HEK293 (cell line): ENCODE data around the gene PLEKHG5.
A peak's percentile ranks its signal among the peaks of the same experiment; 100 is the strongest.

ENCODE experiments used
- KLF16 ChIP-seq: fragments of 450-650 bp; formaldehyde crosslinking; IDR thresholded peaks from 2 replicates; pipeline ENCODE4 v1.5.1; 2017; ENCODE audit warnings: missing biosample characterization, missing genetic modification characterization
- KLF17 ChIP-seq: fragments of 450-650 bp; formaldehyde crosslinking; IDR thresholded peaks from 2 replicates; pipeline ENCODE4 v1.5.1; 2016; ENCODE audit warnings: missing biosample characterization, missing genetic modification characterization
- PRDM4 ChIP-seq: fragments of 450-650 bp; formaldehyde crosslinking; IDR thresholded peaks from 2 replicates; pipeline ENCODE4 v1.5.1; 2017; ENCODE audit warnings: missing biosample characterization, missing genetic modification characterization
- REST ChIP-seq: fragments of 450-650 bp; formaldehyde crosslinking; IDR thresholded peaks from 2 replicates; pipeline ENCODE4 v1.5.1; 2016; ENCODE audit warnings: missing biosample characterization, missing genetic modification characterization
- TRIM28 ChIP-seq: IDR thresholded peaks from 2 replicates; pipeline ENCODE4 v1.6.1; 2011; ENCODE audit warnings: low read length, control low read depth, borderline replicate concordance
- ZBTB49 ChIP-seq: fragments of 450-650 bp; formaldehyde crosslinking; IDR thresholded peaks from 2 replicates; pipeline ENCODE4 v1.5.1; 2016; ENCODE audit warnings: missing biosample characterization, missing genetic modification characterization, low read depth
- ZBTB7A ChIP-seq: fragments of 450-650 bp; formaldehyde crosslinking; IDR thresholded peaks from 2 replicates; pipeline ENCODE4 v1.5.1; 2016; ENCODE audit warnings: low read depth, missing biosample characterization, missing genetic modification characterization
- ZFP3 ChIP-seq: fragments of 450-650 bp; formaldehyde crosslinking; IDR thresholded peaks from 2 replicates; pipeline ENCODE4 v1.5.1; 2016; ENCODE audit warnings: low read depth, missing biosample characterization, missing genetic modification characterization
- ZNF133 ChIP-seq: fragments of 450-650 bp; formaldehyde crosslinking; IDR thresholded peaks from 2 replicates; pipeline ENCODE4 v1.5.1; 2016; ENCODE audit warnings: missing biosample characterization, missing genetic modification characterization
- ZNF146 ChIP-seq: fragments of 450-650 bp; formaldehyde crosslinking; IDR thresholded peaks from 2 replicates; pipeline ENCODE4 v1.5.1; 2016; ENCODE audit warnings: missing biosample characterization, missing genetic modification characterization
- ZNF18 ChIP-seq: fragments of 450-650 bp; formaldehyde crosslinking; IDR thresholded peaks from 2 replicates; pipeline ENCODE4 v1.5.1; 2016; ENCODE audit warnings: missing biosample characterization, missing genetic modification characterization
- ZNF2 ChIP-seq: fragments of 450-650 bp; formaldehyde crosslinking; IDR thresholded peaks from 2 replicates; pipeline ENCODE4 v1.5.1; 2016; ENCODE audit warnings: missing biosample characterization, missing genetic modification characterization
- ZNF202 ChIP-seq: fragments of 450-650 bp; formaldehyde crosslinking; IDR thresholded peaks from 2 replicates; pipeline ENCODE4 v1.5.1; 2016; ENCODE audit warnings: missing biosample characterization, missing genetic modification characterization, borderline replicate concordance
- ZNF274 ChIP-seq, 2 experiments: fragments of 200-500 bp in 1 of 2; fragments of 450-650 bp in 1 of 2; sonication (Bioruptor generic) in 1 of 2; formaldehyde crosslinking in 1 of 2; IDR thresholded peaks; 2 replicates each; pipeline versions ENCODE4 v1.5.1 to v1.6.1; 2014 to 2016; ENCODE audit warnings: borderline replicate concordance in 1 of 2, inconsistent platforms in 1 of 2, low read length in 1 of 2, missing biosample characterization in 1 of 2, missing genetic modification characterization in 1 of 2
- ZNF354C ChIP-seq: fragments of 450-650 bp; formaldehyde crosslinking; IDR thresholded peaks from 2 replicates; pipeline ENCODE4 v1.5.1; 2016; ENCODE audit warnings: missing biosample characterization, missing genetic modification characterization, low read depth, borderline replicate concordance
- ZNF391 ChIP-seq: fragments of 450-650 bp; formaldehyde crosslinking; IDR thresholded peaks from 2 replicates; pipeline ENCODE4 v1.5.1; 2016; ENCODE audit warnings: low read depth, missing biosample characterization, missing genetic modification characterization, borderline replicate concordance
- ZNF449 ChIP-seq: fragments of 450-650 bp; formaldehyde crosslinking; IDR thresholded peaks from 2 replicates; pipeline ENCODE4 v1.5.1; 2017; ENCODE audit warnings: missing biosample characterization, mild to moderate bottlenecking, missing genetic modification characterization, moderate library complexity
- ZNF473 ChIP-seq: fragments of 450-650 bp; formaldehyde crosslinking; IDR thresholded peaks from 2 replicates; pipeline ENCODE4 v1.5.1; 2017; ENCODE audit warnings: missing biosample characterization, missing genetic modification characterization
- ZNF521 ChIP-seq: fragments of 450-650 bp; formaldehyde crosslinking; IDR thresholded peaks from 2 replicates; pipeline ENCODE4 v1.5.1; 2017; ENCODE audit warnings: missing biosample characterization, mild to moderate bottlenecking, missing genetic modification characterization
- ZNF600 ChIP-seq: fragments of 450-650 bp; formaldehyde crosslinking; IDR thresholded peaks from 2 replicates; pipeline ENCODE4 v1.5.1; 2016; ENCODE audit warnings: missing biosample characterization, missing genetic modification characterization
- ZNF621 ChIP-seq: fragments of 450-650 bp; formaldehyde crosslinking; IDR thresholded peaks from 2 replicates; pipeline ENCODE4 v1.5.1; 2017; ENCODE audit warnings: missing biosample characterization, missing genetic modification characterization
- ZNF76 ChIP-seq: fragments of 450-650 bp; formaldehyde crosslinking; IDR thresholded peaks from 2 replicates; pipeline ENCODE4; 2016; ENCODE audit warnings: low read depth, missing biosample characterization, missing genetic modification characterization, borderline replicate concordance
- ZNF785 ChIP-seq: fragments of 450-650 bp; formaldehyde crosslinking; IDR thresholded peaks from 2 replicates; pipeline ENCODE4 v1.5.1; 2016; ENCODE audit warnings: missing biosample characterization, missing genetic modification characterization
- ZSCAN16 ChIP-seq: fragments of 450-650 bp; formaldehyde crosslinking; IDR thresholded peaks from 2 replicates; pipeline ENCODE4 v1.5.1; 2016; ENCODE audit warnings: missing biosample characterization, missing genetic modification characterization
- ZSCAN23 ChIP-seq: fragments of 450-650 bp; formaldehyde crosslinking; IDR thresholded peaks from 2 replicates; pipeline ENCODE4 v1.5.1; 2016; ENCODE audit warnings: missing biosample characterization, missing genetic modification characterization

The PLEKHG5 gene

GRCh38 chr1:6519935-6520671 lies 28.6 kb upstream of the PLEKHG5 start (continued):
- TF ChIP-seq ZNF354C (tag by site-specific recombination): no peak
- TF ChIP-seq ZNF76: no peak
- TF ChIP-seq ZNF133 (tag by site-specific recombination): no peak
- TF ChIP-seq ZNF2 (tag by site-specific recombination): no peak
- TF ChIP-seq ZBTB7A (tag by site-specific recombination): no peak
- TF ChIP-seq ZBTB49 (tag by site-specific recombination): no peak
- no peak for TF ChIP-seq REST (tag by site-specific recombination)
- peak; percentile 73; the same call in 1 of the 2 replicates for TF ChIP-seq ZSCAN16 (tag by site-specific recombination)
- no peak for TF ChIP-seq PRDM4 (tag by site-specific recombination)
- peak; percentile 95 for TF ChIP-seq ZNF449 (tag by site-specific recombination)
- TF ChIP-seq ZNF202 (tag by site-specific recombination): no peak
- no peak for TF ChIP-seq ZNF621 (tag by site-specific recombination)
- TF ChIP-seq ZNF473 (tag by site-specific recombination): no peak
- TF ChIP-seq ZNF785 (tag by site-specific recombination): no peak
- TF ChIP-seq ZNF146 (tag by site-specific recombination): no peak
- no peak for TF ChIP-seq KLF17 (tag by site-specific recombination)
- TF ChIP-seq ZFP3: no peak
- TF ChIP-seq KLF16 (tag by site-specific recombination): no peak
- TF ChIP-seq ZNF274 (IDR thresholded peaks at IDR 0.05; ENCODE audit: low read length): no peak
- no peak for TF ChIP-seq ZNF274 (tag by site-specific recombination; IDR thresholded peaks at IDR 0.05; ENCODE audit: borderline replicate concordance)
- no peak for TF ChIP-seq ZNF521 (tag by site-specific recombination)
- TF ChIP-seq ZSCAN23: no peak
- TF ChIP-seq ZNF600 (tag by site-specific recombination): peak; percentile 75
- no peak for TF ChIP-seq ZNF391 (tag by site-specific recombination)
- no peak for TF ChIP-seq ZNF18 (tag by site-specific recombination)
- TF ChIP-seq TRIM28: peak; percentile 39; the same call in 1 of the 2 replicates
